ENCODE results near the gene TCHHL1.
"Not testable (repeated sequence)": the region's sequence is repeated elsewhere in the genome, so short reads cannot be mapped to it uniquely, and the experiment has no call there.

TCHHL1 gene

DNA sequence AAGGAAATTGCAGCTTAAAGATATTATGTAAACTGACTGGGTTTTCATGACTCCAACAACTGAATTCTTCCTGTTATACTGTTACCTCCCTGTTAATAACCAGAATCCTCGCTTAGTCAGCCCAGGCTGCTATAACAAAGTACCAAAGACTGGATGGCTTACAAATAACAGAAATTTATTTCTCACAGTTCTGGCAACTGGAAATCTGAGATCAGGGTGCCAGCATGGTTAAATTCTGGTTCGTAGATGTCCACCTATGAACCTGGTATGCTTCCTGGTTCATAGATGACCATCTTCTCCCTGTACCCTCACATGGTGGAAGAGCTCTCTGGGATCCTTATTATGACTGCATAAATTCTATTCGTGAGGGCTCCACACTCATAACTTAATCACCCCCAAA is 8.1 kb upstream of the TCHHL1 start:
- DNase-seq (ENCODE audit: low read depth), result no peak
- H3K4me3 ChIP-seq (ENCODE audit: control insufficient read depth, low read depth, low read length), result no peak overlapping the region
- TF ChIP-seq, protein P1, sequence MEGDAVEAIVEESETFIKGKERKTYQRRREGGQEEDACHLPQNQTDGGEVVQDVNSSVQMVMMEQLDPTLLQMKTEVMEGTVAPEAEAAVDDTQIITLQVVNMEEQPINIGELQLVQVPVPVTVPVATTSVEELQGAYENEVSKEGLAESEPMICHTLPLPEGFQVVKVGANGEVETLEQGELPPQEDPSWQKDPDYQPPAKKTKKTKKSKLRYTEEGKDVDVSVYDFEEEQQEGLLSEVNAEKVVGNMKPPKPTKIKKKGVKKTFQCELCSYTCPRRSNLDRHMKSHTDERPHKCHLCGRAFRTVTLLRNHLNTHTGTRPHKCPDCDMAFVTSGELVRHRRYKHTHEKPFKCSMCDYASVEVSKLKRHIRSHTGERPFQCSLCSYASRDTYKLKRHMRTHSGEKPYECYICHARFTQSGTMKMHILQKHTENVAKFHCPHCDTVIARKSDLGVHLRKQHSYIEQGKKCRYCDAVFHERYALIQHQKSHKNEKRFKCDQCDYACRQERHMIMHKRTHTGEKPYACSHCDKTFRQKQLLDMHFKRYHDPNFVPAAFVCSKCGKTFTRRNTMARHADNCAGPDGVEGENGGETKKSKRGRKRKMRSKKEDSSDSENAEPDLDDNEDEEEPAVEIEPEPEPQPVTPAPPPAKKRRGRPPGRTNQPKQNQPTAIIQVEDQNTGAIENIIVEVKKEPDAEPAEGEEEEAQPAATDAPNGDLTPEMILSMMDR (IDR thresholded peaks at IDR 0.05; ENCODE audit: control insufficient read depth, insufficient read depth, low read depth, low read length, missing control alignments), result no peak

GRCh38 chr1:152086760-152087159 is 2.1 kb downstream of the TCHHL1 start:
- DNase-seq (ENCODE audit: low read depth), result no peak
- H3K4me3 ChIP-seq (ENCODE audit: control insufficient read depth, low read depth, low read length), result no peak overlapping the region
- TF ChIP-seq, protein P1 (IDR thresholded peaks at IDR 0.05; ENCODE audit: control insufficient read depth, insufficient read depth, low read depth, low read length, missing control alignments), result no peak

- H3K4me3 ChIP-seq (ENCODE audit: control insufficient read depth, low read depth, low read length), result no peak overlapping the region
- TF ChIP-seq, protein P1 (IDR thresholded peaks at IDR 0.05; ENCODE audit: control insufficient read depth, insufficient read depth, low read depth, low read length, missing control alignments), result no peak
- no peak for DNase-seq (ENCODE audit: low read depth)
Measured at GRCh38 chr1:152084853-152085252, 4.0 kb downstream of the TCHHL1 start.

GRCh38 chr1:152081026-152081425 is 7.8 kb downstream of the TCHHL1 start:
- not testable (repeated sequence) for H3K4me3 ChIP-seq (ENCODE audit: control insufficient read depth, low read depth, low read length); DNase-seq (ENCODE audit: low read depth)

- not testable (repeated sequence) for H3K4me3 ChIP-seq (ENCODE audit: control insufficient read depth, low read depth, low read length); DNase-seq (ENCODE audit: low read depth)
Measured at GRCh38 chr1:152080494-152080893, 8.4 kb downstream of the TCHHL1 start.

DNA sequence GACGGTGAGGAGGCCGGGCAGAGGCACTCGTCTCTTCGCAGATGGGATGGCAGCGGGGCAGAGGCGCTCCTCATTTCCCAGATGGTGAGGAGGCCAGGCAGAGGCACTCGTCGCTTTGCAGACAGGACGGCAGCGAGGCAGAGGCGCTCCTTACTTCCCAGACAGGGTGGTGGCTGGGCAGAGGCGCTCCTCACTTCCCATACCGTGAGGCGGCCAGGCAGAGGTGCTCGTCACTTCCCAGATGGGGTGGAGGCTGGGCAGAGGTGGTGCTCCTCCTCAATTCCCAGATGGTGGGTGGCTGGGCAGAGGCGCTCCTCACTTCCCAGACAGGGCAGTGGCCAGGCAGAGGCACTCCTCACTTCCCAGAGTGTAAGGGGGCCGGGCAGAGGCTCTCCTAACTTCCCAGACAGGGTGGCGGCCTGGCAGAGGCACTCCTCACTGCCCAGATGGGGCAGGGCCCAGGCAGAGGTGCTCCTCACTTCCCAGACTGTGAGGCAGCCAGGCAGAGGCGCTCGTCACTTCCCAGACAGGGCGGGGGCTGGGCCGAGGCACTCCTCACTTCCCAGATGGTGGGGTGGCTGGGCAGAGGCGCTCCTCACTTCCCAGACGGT is 9.9 kb downstream of the TCHHL1 start:
- TF ChIP-seq, protein P1 (IDR thresholded peaks at IDR 0.05; ENCODE audit: control insufficient read depth, insufficient read depth, low read depth, low read length, missing control alignments), result no peak
- DNase-seq (ENCODE audit: low read depth), result no peak
- no peak overlapping the region for H3K4me3 ChIP-seq (ENCODE audit: control insufficient read depth, low read depth, low read length)

GRCh38 chr1:152072311-152072710 is 16.6 kb downstream of the TCHHL1 start:
- TF ChIP-seq, protein P1 (IDR thresholded peaks at IDR 0.05; ENCODE audit: control insufficient read depth, insufficient read depth, low read depth, low read length, missing control alignments), result no peak
- DNase-seq (ENCODE audit: low read depth), result no peak
- H3K4me3 ChIP-seq (ENCODE audit: control insufficient read depth, low read depth, low read length), result no peak overlapping the region

DNA sequence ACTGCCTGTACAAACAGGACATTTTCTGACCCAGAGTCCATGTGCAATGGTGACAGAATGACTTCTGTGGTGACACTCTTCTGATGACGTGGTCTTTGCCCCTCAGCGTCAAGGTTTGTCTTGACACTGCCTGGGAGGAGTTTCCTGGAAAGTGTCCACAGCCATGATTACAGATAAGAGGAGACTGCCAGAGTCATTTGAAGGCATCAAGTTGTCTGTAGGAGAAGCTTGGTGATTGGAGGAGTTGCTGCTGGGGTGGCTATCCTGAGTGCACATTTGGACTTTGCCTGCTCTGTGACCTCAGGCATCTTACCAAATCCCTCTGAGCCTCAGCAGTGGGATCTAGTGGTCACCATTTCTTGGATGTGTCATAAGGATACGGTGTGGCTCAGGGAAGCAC is 17.7 kb downstream of the TCHHL1 start:
- TF ChIP-seq, protein P1 (IDR thresholded peaks at IDR 0.05; ENCODE audit: control insufficient read depth, insufficient read depth, low read depth, low read length, missing control alignments), result no peak
- no peak for DNase-seq (ENCODE audit: low read depth)
- no peak overlapping the region for H3K4me3 ChIP-seq (ENCODE audit: control insufficient read depth, low read depth, low read length)
